HepG2 (cell line): ENCODE measurements around the gene ZFHX3. TPM values are rescaled to one million over a fixed set of nuclear protein-coding genes. Genes with fewer than 3 reads are reported as not detected.

Experiments
- ATAC-seq: fragments of 200-7000 bp; cut with Tn5 transposase; 3 replicates; pipeline ENCODE4 v1.9.1; 2020; ENCODE audit warnings: mild to moderate bottlenecking, moderate library complexity
- BruUV-seq: library from RNA; stranded (reverse); fragments of 400-500 nt; replicated peaks from 2 replicates; lab custom pipeline; 2021; lab: Mats Ljungman, UMichigan
- CTCF ChIA-PET: fragments of 300-600 bp; formaldehyde crosslinking; extraction: SDS; loops from one replicate; lab custom pipeline; 2021; ENCODE audit warnings: low total read pairs, inconsistent platforms, low intra/inter-chr PET ratio; lab: Yijun Ruan, JAX
- POLR2A ChIA-PET: fragments of 350-600 bp; sonication (Branson Sonifier 250); formaldehyde crosslinking; loops from one replicate; lab custom pipeline; 2020; ENCODE audit warnings: antibody characterized with exemption, inconsistent platforms; lab: Yijun Ruan, JAX
- DNase-seq: peaks from one replicate; pipeline ENCODE4 v3.0.0-alpha.2; 2015; ENCODE audit warnings: low spot score
- FAIRE-seq: peaks from 3 replicates; lab custom pipeline; 2011; peaks lifted over from hg19 to GRCh38; lab: Jason Lieb, UNC
- H2AFZ ChIP-seq: one replicate; pipeline ENCODE4 v1.6.1; 2011; ENCODE audit warnings: low read length, inconsistent platforms
- H3K27ac ChIP-seq: fragments of 300-600 bp; 3 replicates; pipeline ENCODE4 v1.8.0; 2011; ENCODE audit warnings: mixed run types, mild to moderate bottlenecking, mixed read lengths, low read length, inconsistent platforms; ENCODE audit not compliant: insufficient read depth; ENCODE audit errors: extremely low read length
- H3K27me3 ChIP-seq, 2 experiments: fragments of 200-600 bp in 1 of 2; 2 replicates in 1 of 2; 3 replicates in 1 of 2; pipeline versions ENCODE4 v1.6.0 to v1.8.0; 2011; ENCODE audit warnings: low read length in 2 of 2, mild to moderate bottlenecking in 2 of 2, moderate library complexity in 2 of 2, inconsistent platforms in 1 of 2; ENCODE audit not compliant: insufficient read depth in 2 of 2, control insufficient read depth in 1 of 2
- H3K36me3 ChIP-seq, 2 experiments: fragments of 200-600 bp in 1 of 2; replicated peaks in 1 of 2; 2 replicates in 1 of 2; 3 replicates in 1 of 2; pipeline versions ENCODE4 v1.5.1 to v1.8.0; 2011; ENCODE audit warnings: low read length in 2 of 2, inconsistent platforms in 1 of 2; ENCODE audit not compliant: insufficient read depth in 2 of 2, control insufficient read depth in 1 of 2
- H3K4me1 ChIP-seq: 2 replicates; pipeline ENCODE4 v1.5.1; 2012; ENCODE audit warnings: low read length, inconsistent platforms; ENCODE audit not compliant: insufficient read depth
- H3K4me2 ChIP-seq: 2 replicates; pipeline ENCODE4 v1.6.0; 2011; ENCODE audit warnings: low read depth, low read length, inconsistent platforms
- H3K4me3 ChIP-seq, 3 experiments: fragments of 200-600 bp in 1 of 3; sonication (generic), shearing (Covaris generic) in 1 of 3; replicated peaks in 1 of 3; 2 replicates each; pipeline ENCODE4 v1.5.1; 2011 to 2016; ENCODE audit warnings: low read length in 3 of 3, inconsistent platforms in 2 of 3, low read depth in 2 of 3, mild to moderate bottlenecking in 2 of 3, control low read depth in 1 of 3, mixed read lengths in 1 of 3; ENCODE audit not compliant: insufficient read depth in 1 of 3
- H3K79me2 ChIP-seq: one replicate; pipeline ENCODE4 v1.6.1; 2011; ENCODE audit warnings: low read length, inconsistent platforms; ENCODE audit not compliant: insufficient read depth
- H3K9ac ChIP-seq: 2 replicates; pipeline ENCODE4 v1.6.0; 2011; ENCODE audit warnings: mild to moderate bottlenecking, low read depth, low read length, inconsistent platforms; ENCODE audit not compliant: insufficient read depth
- H3K9me3 ChIP-seq: 2 replicates; pipeline ENCODE4 v1.5.1; 2012; ENCODE audit warnings: mild to moderate bottlenecking, low read length
- H4K20me1 ChIP-seq: 2 replicates; pipeline ENCODE4 v1.6.0; 2011; ENCODE audit warnings: inconsistent platforms, mild to moderate bottlenecking, low read length, moderate library complexity; ENCODE audit not compliant: insufficient read depth
- CHCHD3 ChIP-seq: sonication (generic); formaldehyde crosslinking; IDR thresholded peaks from 2 replicates; pipeline ENCODE4 v1.8.0; 2022; ENCODE audit warnings: mild to moderate bottlenecking, missing genetic modification reagents, moderate library complexity
- FOXA1 ChIP-seq, 2 experiments: fragments of 450-650 bp in 1 of 2; sonication (generic) in 1 of 2; formaldehyde crosslinking in 1 of 2; IDR thresholded peaks; 2 replicates each; pipeline versions ENCODE4 v1.4.0 to v1.6.1; 2016 to 2020; ENCODE audit warnings: missing genetic modification reagents in 1 of 2
- NAIF1 ChIP-seq: sonication (generic); formaldehyde crosslinking; IDR thresholded peaks from 2 replicates; pipeline ENCODE4 v1.5.0; 2020; ENCODE audit warnings: mild to moderate bottlenecking, missing genetic modification reagents, borderline replicate concordance
- RFX3 ChIP-seq: IDR thresholded peaks from 2 replicates; pipeline ENCODE4 v1.6.1; 2016; ENCODE audit warnings: missing biosample characterization, missing genetic modification reagents
- ZNF20 ChIP-seq: sonication (generic); formaldehyde crosslinking; IDR thresholded peaks from 2 replicates; pipeline ENCODE4 v1.4.0; 2020; ENCODE audit warnings: mild to moderate bottlenecking, moderate library complexity, missing genetic modification reagents
- ZNF264 ChIP-seq: sonication (generic); formaldehyde crosslinking; IDR thresholded peaks from 2 replicates; pipeline ENCODE4 v1.4.0; 2020; ENCODE audit warnings: missing genetic modification reagents
- ZNF30 ChIP-seq: sonication (generic); formaldehyde crosslinking; IDR thresholded peaks from 2 replicates; pipeline ENCODE4 v1.5.0; 2020; ENCODE audit warnings: mild to moderate bottlenecking, missing genetic modification reagents
- ZNF530 ChIP-seq: sonication (generic); formaldehyde crosslinking; IDR thresholded peaks from 2 replicates; pipeline ENCODE4 v1.5.0; 2020; ENCODE audit warnings: low read depth, mild to moderate bottlenecking, missing genetic modification reagents
- ZSCAN21 ChIP-seq: sonication (generic); formaldehyde crosslinking; IDR thresholded peaks from 2 replicates; pipeline ENCODE4 v1.8.0; 2022; ENCODE audit warnings: mild to moderate bottlenecking, missing genetic modification reagents, moderate library complexity, borderline replicate concordance
- WGBS: methylation state at CpG from one replicate; pipeline ENCODE4 v1.1.6; 2017; ENCODE audit warnings: low lambda C conversion rate; 5-methylcytosine and 5-hydroxymethylcytosine counted together
- in situ Hi-C: cut with HindIII; loops from 2 replicates; pipeline ENCODE4 v1.10.0; 2017; ENCODE audit warnings: low pct_unique_long_range_greater_than_20kb; ENCODE audit not compliant: extremely low pct_ligation_motif_present
- intact Hi-C: fragments of 100-400 bp; cut with micrococcal nuclease; formaldehyde crosslinking; loops from one replicate; pipeline ENCODE4 v1.10.0; 2022; ENCODE audit not compliant: unreplicated experiment
- polyA plus RNA-seq, 8 experiments: library from polyadenylated mRNA; depleted of rRNA in 3 of 8; stranded (reverse) in 7 of 8; unstranded in 1 of 8; fragments of >200 nt; fragmentation: Illumina TruSeq in 4 of 8; extraction: Trizol in 4 of 8; gene quantifications; 2 replicates each; pipeline versions ENCODE4 v1.2.1 to v1.2.3, GENCODE V29; 2011 to 2016; ENCODE audit warnings: low read depth in 4 of 8, missing spikeins in 1 of 8, mixed read lengths in 1 of 8; ENCODE audit not compliant: insufficient read depth in 1 of 8
- total RNA-seq, 5 experiments: library from RNA; depleted of rRNA; stranded (reverse); fragments of >200 nt; fragmentation: Illumina TruSeq; extraction: Trizol; gene quantifications; 2 replicates each; pipeline ENCODE4 v1.2.3, GENCODE V29; 2016; ENCODE audit warnings: low read depth in 1 of 5
- TF ChIP-seq, protein P1 (sequence below): sonication (generic); formaldehyde crosslinking; IDR thresholded peaks from one replicate; pipeline ENCODE4 v1.5.1; 2020; ENCODE audit warnings: mild to moderate bottlenecking, missing genetic modification reagents; ENCODE audit errors: not compliant biosample characterization

The ZFHX3 gene
- total and polyA plus RNA-seq, 2 of the 13 experiments (the other 11 are each of a cell fraction or from before 2014, with no cell fraction given), result 5.0 to 6.0 TPM

GRCh38 chr16:72902206-72902605 is 145.7 kb downstream of the ZFHX3 start:
- ATAC-seq (no peak), DNase-seq (no peak), FAIRE-seq (no peak)
- no peak overlapping the region for H3K4me2 ChIP-seq
- BruUV-seq, result no TSS peak
- H3K36me3 ChIP-seq, result peaks cover 2 to 29% of the 10 kb centered on the region in 2 experiments; a peak in 2 of 5 replicates
- no peak overlapping the region for H3K4me3 ChIP-seq
- in situ Hi-C loops, result no loop called here
- H3K79me2 ChIP-seq, result peaks cover 1% of the 10 kb centered on the region
- H3K27me3 ChIP-seq, result no peaks in the 10 kb centered on the region
- no peak overlapping the region for H2AFZ ChIP-seq
- intact Hi-C loops, result no loop called here
- H3K27ac ChIP-seq, result no peak overlapping the region
- WGBS, result 98% methylated on average over 7 of the region's 7 CpGs
- ChIA-PET CTCF (no interaction called here), POLR2A (no interaction called here)
- no peaks in the 10 kb centered on the region for H3K9me3 ChIP-seq
- H4K20me1 ChIP-seq, result no peaks in the 10 kb centered on the region
- TF ChIP-seq NAIF1 (CRISPR knock-in tag), result no peak
- H3K4me1 ChIP-seq, result peaks cover 22% of the 10 kb centered on the region
- no peak overlapping the region for H3K9ac ChIP-seq

- Histone ChIP-seq H3K9ac (no peak overlapping the region), H3K9me3 (no peaks in the 10 kb centered on the region), H3K36me3 (peaks cover 2 to 29% of the 10 kb centered on the region in 2 experiments; a peak in 2 of 5 replicates), H3K27ac (no peak overlapping the region), H2AFZ (no peak overlapping the region), H3K4me2 (no peak overlapping the region), H3K4me1 (peaks cover 32% of the 10 kb centered on the region), H3K4me3 (no peak overlapping the region), H3K79me2 (peaks cover 6% of the 10 kb centered on the region), H3K27me3 (no peaks in the 10 kb centered on the region), H4K20me1 (no peaks in the 10 kb centered on the region)
- ATAC-seq, result no peak
- no peak for FAIRE-seq
- ChIA-PET POLR2A (no interaction called here), CTCF (no interaction called here)
- DNase-seq, result no peak
- in situ Hi-C loops, result no loop called here
- intact Hi-C loops, result no loop called here
- no TSS peak for BruUV-seq
- WGBS, result 96% methylated on average over 14 of the region's 14 CpGs
- TF ChIP-seq ZNF264 (no peak), ZSCAN21 (CRISPR knock-in tag) (no peak), CHCHD3 (CRISPR knock-in tag) (no peak), FOXA1 (IDR thresholded peaks at IDR 0.05) (no peak), FOXA1 (CRISPR knock-in tag; IDR thresholded peaks at IDR 0.05) (no peak), ZNF530 (CRISPR knock-in tag) (no peak), ZNF30 (no peak), ZNF20 (CRISPR knock-in tag) (no peak), RFX3 (no peak)
- TF ChIP-seq, protein P1, sequence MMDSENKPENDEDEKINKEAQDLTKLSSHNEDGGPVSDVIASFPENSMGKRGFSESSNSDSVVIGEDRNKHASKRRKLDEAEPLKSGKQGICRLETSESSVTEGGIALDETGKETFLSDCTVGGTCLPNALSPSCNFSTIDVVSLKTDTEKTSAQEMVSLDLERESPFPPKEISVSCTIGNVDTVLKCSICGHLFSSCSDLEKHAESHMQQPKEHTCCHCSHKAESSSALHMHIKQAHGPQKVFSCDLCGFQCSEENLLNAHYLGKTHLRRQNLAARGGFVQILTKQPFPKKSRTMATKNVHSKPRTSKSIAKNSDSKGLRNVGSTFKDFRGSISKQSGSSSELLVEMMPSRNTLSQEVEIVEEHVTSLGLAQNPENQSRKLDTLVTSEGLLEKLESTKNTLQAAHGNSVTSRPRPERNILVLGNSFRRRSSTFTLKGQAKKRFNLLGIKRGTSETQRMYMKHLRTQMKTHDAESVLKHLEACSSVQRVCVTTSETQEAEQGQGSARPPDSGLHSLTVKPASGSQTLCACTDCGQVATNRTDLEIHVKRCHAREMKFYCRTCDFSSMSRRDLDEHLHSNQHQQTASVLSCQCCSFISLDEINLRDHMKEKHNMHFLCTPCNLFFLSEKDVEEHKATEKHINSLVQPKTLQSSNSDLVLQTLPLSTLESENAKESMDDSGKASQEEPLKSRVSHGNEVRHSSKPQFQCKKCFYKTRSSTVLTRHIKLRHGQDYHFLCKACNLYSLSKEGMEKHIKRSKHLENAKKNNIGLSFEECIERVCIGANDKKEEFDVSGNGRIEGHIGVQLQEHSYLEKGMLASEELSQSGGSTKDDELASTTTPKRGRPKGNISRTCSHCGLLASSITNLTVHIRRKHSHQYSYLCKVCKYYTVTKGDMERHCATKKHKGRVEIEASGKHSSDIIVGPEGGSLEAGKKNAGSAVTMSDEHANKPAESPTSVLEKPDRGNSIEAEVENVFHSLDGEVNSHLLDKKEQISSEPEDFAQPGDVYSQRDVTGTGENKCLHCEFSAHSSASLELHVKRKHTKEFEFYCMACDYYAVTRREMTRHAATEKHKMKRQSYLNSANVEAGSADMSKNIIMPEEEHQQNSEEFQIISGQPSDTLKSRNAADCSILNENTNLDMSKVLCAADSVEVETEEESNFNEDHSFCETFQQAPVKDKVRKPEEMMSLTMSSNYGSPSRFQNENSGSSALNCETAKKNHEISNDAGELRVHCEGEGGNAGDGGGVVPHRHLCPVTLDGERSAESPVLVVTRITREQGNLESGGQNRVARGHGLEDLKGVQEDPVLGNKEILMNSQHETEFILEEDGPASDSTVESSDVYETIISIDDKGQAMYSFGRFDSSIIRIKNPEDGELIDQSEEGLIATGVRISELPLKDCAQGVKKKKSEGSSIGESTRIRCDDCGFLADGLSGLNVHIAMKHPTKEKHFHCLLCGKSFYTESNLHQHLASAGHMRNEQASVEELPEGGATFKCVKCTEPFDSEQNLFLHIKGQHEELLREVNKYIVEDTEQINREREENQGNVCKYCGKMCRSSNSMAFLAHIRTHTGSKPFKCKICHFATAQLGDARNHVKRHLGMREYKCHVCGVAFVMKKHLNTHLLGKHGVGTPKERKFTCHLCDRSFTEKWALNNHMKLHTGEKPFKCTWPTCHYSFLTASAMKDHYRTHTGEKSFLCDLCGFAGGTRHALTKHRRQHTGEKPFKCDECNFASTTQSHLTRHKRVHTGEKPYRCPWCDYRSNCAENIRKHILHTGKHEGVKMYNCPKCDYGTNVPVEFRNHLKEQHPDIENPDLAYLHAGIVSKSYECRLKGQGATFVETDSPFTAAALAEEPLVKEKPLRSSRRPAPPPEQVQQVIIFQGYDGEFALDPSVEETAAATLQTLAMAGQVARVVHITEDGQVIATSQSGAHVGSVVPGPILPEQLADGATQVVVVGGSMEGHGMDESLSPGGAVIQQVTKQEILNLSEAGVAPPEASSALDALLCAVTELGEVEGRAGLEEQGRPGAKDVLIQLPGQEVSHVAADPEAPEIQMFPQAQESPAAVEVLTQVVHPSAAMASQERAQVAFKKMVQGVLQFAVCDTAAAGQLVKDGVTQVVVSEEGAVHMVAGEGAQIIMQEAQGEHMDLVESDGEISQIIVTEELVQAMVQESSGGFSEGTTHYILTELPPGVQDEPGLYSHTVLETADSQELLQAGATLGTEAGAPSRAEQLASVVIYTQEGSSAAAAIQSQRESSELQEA (CRISPR knock-in tag), result no peak
Measured at GRCh38 chr16:72901000-72901627, 146.8 kb downstream of the ZFHX3 start.
